Stimulated activated CD4-positive, alpha-beta T cell treated with anti-CD3 and anti-CD28 coated beads, Interleukin-15, amount 100 ng/mL, for 1 hour (primary cell): ENCODE data around the gene ARHGAP10.

Experiments used
- DNase-seq, 2 donors: peaks; one replicate each; pipeline ENCODE4 v3.0.0-alpha.2; 2020; ENCODE audit warnings: low read depth in 1 of 2, low spot score in 1 of 2

Gene ARHGAP10

GRCh38 chr4:148023512-148024181 lies 291.8 kb downstream of the ARHGAP10 start:
- no peak for DNase-seq

- no peak for DNase-seq
Observed at GRCh38 chr4:148025981-148026380, 294.1 kb downstream of the ARHGAP10 start.

- DNase-seq: no peak
Observed at GRCh38 chr4:148027201-148027600, 295.3 kb downstream of the ARHGAP10 start.

GRCh38 chr4:148029781-148030180 lies 297.9 kb downstream of the ARHGAP10 start:
- DNase-seq: no peak

GRCh38 chr4:148030193-148030873 lies 298.4 kb downstream of the ARHGAP10 start:
- no peak for DNase-seq

DNA sequence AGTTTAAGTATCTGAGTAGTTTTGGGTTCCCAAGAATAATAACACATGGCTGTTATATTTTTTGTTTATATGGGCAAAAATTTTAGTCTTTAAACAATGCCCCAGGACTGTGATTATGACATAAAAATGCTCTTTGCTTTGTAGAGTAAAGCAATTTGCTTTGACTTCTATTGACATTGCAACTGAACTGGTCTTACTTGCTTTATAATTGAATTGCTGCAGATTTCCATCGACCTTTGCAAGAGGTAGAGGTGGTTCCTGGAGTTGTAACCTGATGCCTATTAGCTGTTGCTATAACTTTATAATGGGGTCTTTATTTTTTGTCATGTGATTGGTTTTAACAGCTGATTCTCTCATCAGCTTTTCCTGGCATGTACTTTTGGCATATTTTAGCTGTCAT lies 302.9 kb downstream of the ARHGAP10 start:
- DNase-seq: no peak

DNA sequence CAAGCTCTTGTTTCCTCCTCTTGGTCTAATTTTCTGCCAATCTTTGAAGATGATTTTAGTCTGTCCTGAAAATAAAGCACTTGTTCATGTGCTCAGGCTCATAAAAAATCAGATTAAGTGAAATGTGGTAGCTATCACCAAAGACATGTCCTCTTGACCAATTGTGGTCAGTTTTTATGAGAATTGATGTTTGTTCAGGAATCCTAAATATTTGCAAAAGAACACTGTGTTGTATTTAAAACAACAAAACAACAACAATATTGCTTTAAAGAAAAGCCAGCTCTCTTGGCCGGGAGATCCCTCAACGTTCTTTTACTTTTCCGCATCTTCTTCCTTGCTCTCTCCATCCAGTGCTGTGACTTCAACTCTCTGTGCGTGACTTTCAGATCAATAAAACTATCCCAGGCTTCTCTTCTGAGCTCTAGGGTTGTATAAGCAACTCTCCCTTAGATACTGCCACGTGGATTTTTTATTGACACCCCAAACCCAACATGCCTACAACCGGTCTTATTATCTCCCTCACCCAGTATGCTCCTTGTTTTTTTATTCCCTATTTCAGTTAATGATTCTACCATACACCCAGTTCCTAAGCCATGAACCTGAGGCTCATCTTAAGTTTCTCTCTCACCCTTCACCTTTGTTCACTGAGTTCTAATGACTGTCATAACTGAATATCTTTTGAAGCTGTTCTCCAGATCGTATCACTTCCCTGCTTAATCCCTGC lies 309.9 kb downstream of the ARHGAP10 start:
- no peak for DNase-seq

- DNase-seq: no peak
Observed at GRCh38 chr4:148044089-148044911, 312.4 kb downstream of the ARHGAP10 start.

DNA sequence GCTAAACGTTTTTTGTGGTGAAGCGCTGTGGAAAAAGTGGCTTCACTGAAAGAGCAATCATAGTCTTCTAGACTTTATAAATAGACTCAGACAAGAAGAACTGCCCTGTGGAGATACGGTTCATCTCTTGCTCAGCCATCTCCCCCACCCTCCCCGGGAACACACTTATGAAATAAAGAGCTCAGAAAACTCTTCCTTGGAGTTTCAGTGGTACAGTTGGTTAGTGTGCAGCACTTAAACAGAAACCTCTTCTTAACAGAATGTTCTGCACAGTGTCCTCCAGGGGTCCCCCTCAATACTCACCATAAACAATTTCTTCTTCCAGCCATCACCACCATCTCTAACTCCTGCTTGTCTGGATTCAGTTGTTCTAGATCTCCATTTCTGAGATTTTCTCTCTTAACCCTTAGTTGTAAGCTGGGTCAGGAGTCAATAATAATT lies 313.0 kb downstream of the ARHGAP10 start:
- DNase-seq: no peak

DNA sequence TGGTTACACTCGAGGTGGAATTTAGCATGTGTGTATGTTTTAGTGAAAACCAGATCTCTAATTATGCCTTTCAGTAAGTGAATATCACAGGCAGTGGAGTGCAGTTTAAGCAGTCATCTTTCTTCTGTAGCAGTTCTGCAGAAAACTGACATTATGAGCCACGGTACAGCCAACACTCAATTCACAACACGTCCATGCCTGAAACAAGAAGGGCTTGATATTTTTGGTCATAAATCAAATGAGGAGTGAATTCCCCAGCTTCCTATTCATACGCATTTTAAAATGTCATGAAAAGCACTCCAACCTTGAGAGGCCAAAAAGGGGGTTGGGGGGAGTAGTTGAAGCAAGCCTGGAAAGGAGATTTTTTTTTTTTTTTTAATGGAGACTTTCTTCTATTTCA lies 316.7 kb downstream of the ARHGAP10 start:
- DNase-seq: no peak

GRCh38 chr4:148051403-148051802 lies 319.5 kb downstream of the ARHGAP10 start:
- no peak for DNase-seq

- DNase-seq: no peak
Observed at GRCh38 chr4:148052448-148052847, 320.6 kb downstream of the ARHGAP10 start.

GRCh38 chr4:148053298-148054003 lies 321.6 kb downstream of the ARHGAP10 start:
- DNase-seq: no peak

GRCh38 chr4:148054275-148054674 lies 322.4 kb downstream of the ARHGAP10 start:
- no peak for DNase-seq

DNA sequence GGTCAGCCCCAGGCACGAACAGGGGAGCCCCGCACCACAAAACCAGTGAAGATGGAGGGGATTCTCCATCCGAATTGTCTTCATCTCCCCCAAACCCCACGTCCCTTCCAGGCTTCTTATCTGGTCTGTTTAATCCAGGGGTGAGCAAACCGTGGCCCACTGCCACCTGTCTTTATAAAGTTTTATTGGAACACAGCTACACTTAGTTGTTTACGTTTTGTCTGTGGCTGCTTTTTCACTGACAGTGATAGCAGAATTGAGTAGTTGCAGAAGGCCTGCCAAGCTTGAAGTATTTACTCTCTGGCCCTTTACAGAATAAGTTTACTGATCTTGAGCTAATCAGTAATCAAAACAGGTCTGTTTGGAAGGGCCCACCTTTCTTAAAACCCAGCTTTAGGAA lies 324.0 kb downstream of the ARHGAP10 start:
- no peak for DNase-seq

- DNase-seq: peak; percentile 9 to 15
Observed at GRCh38 chr4:148056879-148057278, 325.0 kb downstream of the ARHGAP10 start.

DNA sequence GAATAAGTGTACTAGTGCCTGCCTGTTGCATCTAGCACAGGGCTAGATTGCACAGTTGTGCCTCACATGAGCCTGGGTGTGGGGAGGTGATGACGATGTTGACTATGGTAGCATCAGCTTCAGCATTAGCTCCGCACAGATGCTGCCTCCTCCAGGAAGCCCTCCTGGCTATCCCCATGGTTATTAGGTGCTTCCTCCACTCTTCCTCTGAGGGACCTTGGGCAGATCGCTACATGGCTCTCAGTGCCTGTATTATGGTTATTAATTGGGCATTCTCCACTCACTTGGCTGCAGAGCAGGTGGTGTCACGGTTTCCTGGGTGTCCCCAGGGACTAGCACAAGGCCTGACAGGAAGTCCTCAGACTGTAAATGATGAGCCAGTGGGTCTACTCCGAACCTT lies 325.6 kb downstream of the ARHGAP10 start:
- no peak for DNase-seq

GRCh38 chr4:148057984-148058859 lies 326.3 kb downstream of the ARHGAP10 start:
- DNase-seq: no peak

GRCh38 chr4:148059617-148060180 lies 327.8 kb downstream of the ARHGAP10 start:
- DNase-seq: no peak
